ENCODE measurements around the gene ARHGEF1.

ARHGEF1 gene

DNA sequence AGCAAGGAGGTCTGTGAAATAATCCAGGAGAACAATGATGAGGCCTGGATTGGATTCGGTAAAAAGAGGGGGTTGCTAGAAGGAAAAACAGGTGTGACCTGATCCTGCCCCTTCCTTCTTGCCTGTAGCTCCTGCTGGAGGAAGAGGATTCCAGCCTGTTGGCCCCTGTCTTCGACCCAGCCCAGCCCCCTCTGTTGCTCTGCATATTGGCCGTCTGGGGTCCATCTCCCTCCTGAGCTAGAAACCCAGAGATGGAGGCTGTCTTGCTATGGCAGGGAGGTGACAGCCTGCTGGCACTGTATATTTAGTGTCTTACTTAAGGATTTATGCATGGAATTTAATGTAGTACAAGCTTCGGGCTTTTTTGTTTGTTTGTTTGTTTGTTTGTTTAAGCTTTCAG lies 31.5 kb upstream of the ARHGEF1 start:
- Histone ChIP-seq H2AK5ac (ENCODE audit: low read length) (no peak overlapping the region), H3K36me3 (ENCODE audit: control insufficient read depth in 1 of 2, insufficient read depth in 2 of 2, low read length in 2 of 2) (no peaks in the 10 kb centered on the region), H4K8ac (ENCODE audit: low read depth, low read length) (no peak overlapping the region), H3K4ac (ENCODE audit: low read depth, low read length) (no peak overlapping the region), H3K79me2 (ENCODE audit: control insufficient read depth, insufficient read depth, low read length, poor library complexity) (no peaks in the 10 kb centered on the region), H2AFZ (ENCODE audit: insufficient read depth, low read length, poor library complexity) (no peak overlapping the region), H3K4me1 (ENCODE audit: control insufficient read depth in 1 of 2, insufficient read depth in 2 of 2, low read length in 2 of 2) (no peaks in the 10 kb centered on the region), H3K4me3 (ENCODE audit: low read depth, low read length) (no peak overlapping the region), H3K79me1 (ENCODE audit: low read length) (no peaks in the 10 kb centered on the region), H4K12ac (ENCODE audit: low read depth, low read length) (no peak overlapping the region), H2BK12ac (ENCODE audit: low read length) (no peak overlapping the region), H3K4me2 (ENCODE audit: low read length) (no peak overlapping the region), H4K91ac (ENCODE audit: low read depth, low read length) (no peak overlapping the region), H2BK120ac (ENCODE audit: insufficient read depth, low read length, poor library complexity) (no peak overlapping the region), H3K27me3 (ENCODE audit: insufficient read depth, low read length) (no peaks in the 10 kb centered on the region), H3K27ac (ENCODE audit: low read depth, low read length) (no peak overlapping the region), H2BK5ac (ENCODE audit: low read depth, low read length, poor library complexity) (no peak overlapping the region), H3K14ac (ENCODE audit: low read length) (no peak overlapping the region), H3K18ac (ENCODE audit: low read length) (no peak overlapping the region), H3K9me3 (ENCODE audit: insufficient read depth, low read depth, low read length) (no peaks in the 10 kb centered on the region), H3K9ac (ENCODE audit: low read length) (no peak overlapping the region), H3K23ac (ENCODE audit: low read length) (no peak overlapping the region)
- DNase-seq = no peak
- WGBS (ENCODE audit: extremely low coverage, insufficient coverage, insufficient read length) = no CpG with 5 or more reads among the region's 4 CpGs

DNA sequence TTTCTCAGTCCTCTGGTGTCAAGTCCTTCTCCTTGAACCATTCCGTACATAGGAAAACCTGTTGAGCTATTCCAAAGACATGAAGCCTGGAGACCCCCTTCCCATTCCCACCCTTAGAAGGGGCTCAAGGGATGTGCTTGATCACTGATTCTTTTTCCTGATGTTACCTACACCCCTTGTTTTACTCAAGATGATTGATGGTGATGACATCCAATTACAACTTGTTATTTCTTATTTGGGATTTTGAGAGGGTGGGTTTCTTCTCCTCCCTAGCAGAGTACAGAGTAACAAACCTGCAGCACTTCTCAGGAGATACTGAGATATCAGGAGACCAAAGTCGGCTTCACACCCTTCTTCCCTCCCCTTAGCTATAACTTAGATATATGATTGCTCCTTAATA lies 29.6 kb upstream of the ARHGEF1 start:
- Histone ChIP-seq H3K79me2 (ENCODE audit: control insufficient read depth, insufficient read depth, low read length, poor library complexity) (no peaks in the 10 kb centered on the region), H3K4ac (ENCODE audit: low read depth, low read length) (no peak overlapping the region), H3K18ac (ENCODE audit: low read length) (no peak overlapping the region), H3K4me3 (ENCODE audit: low read depth, low read length) (no peak overlapping the region), H2BK5ac (ENCODE audit: low read depth, low read length, poor library complexity) (no peak overlapping the region), H3K4me1 (ENCODE audit: control insufficient read depth in 1 of 2, insufficient read depth in 2 of 2, low read length in 2 of 2) (no peaks in the 10 kb centered on the region), H3K27ac (ENCODE audit: low read depth, low read length) (no peak overlapping the region), H3K9me3 (ENCODE audit: insufficient read depth, low read depth, low read length) (no peaks in the 10 kb centered on the region), H3K9ac (ENCODE audit: low read length) (no peak overlapping the region), H2AK5ac (ENCODE audit: low read length) (no peak overlapping the region), H2BK120ac (ENCODE audit: insufficient read depth, low read length, poor library complexity) (no peak overlapping the region), H3K4me2 (ENCODE audit: low read length) (no peak overlapping the region), H4K91ac (ENCODE audit: low read depth, low read length) (no peak overlapping the region), H3K27me3 (ENCODE audit: insufficient read depth, low read length) (no peaks in the 10 kb centered on the region), H2BK12ac (ENCODE audit: low read length) (no peak overlapping the region), H4K8ac (ENCODE audit: low read depth, low read length) (no peak overlapping the region), H2AFZ (ENCODE audit: insufficient read depth, low read length, poor library complexity) (no peak overlapping the region), H4K12ac (ENCODE audit: low read depth, low read length) (no peak overlapping the region), H3K79me1 (ENCODE audit: low read length) (no peaks in the 10 kb centered on the region), H3K23ac (ENCODE audit: low read length) (no peak overlapping the region), H3K14ac (ENCODE audit: low read length) (no peak overlapping the region), H3K36me3 (ENCODE audit: control insufficient read depth in 1 of 2, insufficient read depth in 2 of 2, low read length in 2 of 2) (no peaks in the 10 kb centered on the region)
- no CpG with 5 or more reads among the region's 2 CpGs for whole genome bisulfite sequencing (ENCODE audit: extremely low coverage, insufficient coverage, insufficient read length)
- DNase-seq = no peak

DNA sequence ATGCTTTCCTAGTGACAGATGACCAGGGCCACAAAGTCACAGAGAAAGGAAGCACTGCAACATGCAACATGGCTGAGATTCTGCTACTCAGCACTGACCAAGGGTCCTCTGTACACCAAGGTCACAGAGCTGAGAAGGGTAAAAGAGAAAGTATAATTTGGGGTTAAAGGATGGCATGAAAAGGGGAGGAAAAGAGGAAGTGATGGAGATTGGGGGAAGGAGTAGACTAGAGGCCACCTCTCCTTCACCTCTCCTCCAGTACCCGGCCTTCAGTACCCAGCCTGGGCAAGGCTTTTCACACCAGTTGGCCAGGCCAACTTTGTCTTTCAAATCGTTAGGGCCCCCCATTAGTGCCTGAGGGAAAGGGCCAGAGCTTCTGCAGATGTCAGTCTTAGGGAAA lies 29.2 kb upstream of the ARHGEF1 start:
- WGBS (ENCODE audit: extremely low coverage, insufficient coverage, insufficient read length) = no CpG with 5 or more reads among the region's 2 CpGs
- Histone ChIP-seq H4K91ac (ENCODE audit: low read depth, low read length) (no peak overlapping the region), H4K8ac (ENCODE audit: low read depth, low read length) (no peak overlapping the region), H2AK5ac (ENCODE audit: low read length) (no peak overlapping the region), H3K4ac (ENCODE audit: low read depth, low read length) (no peak overlapping the region), H4K12ac (ENCODE audit: low read depth, low read length) (no peak overlapping the region), H3K4me1 (ENCODE audit: control insufficient read depth in 1 of 2, insufficient read depth in 2 of 2, low read length in 2 of 2) (no peaks in the 10 kb centered on the region), H3K27ac (ENCODE audit: low read depth, low read length) (no peak overlapping the region), H3K79me2 (ENCODE audit: control insufficient read depth, insufficient read depth, low read length, poor library complexity) (no peaks in the 10 kb centered on the region), H3K14ac (ENCODE audit: low read length) (no peak overlapping the region), H3K4me3 (ENCODE audit: low read depth, low read length) (no peak overlapping the region), H3K4me2 (ENCODE audit: low read length) (no peak overlapping the region), H3K27me3 (ENCODE audit: insufficient read depth, low read length) (no peaks in the 10 kb centered on the region), H2BK12ac (ENCODE audit: low read length) (no peak overlapping the region), H3K23ac (ENCODE audit: low read length) (peak overlapping the region; percentile 25), H2BK5ac (ENCODE audit: low read depth, low read length, poor library complexity) (no peak overlapping the region), H3K79me1 (ENCODE audit: low read length) (no peaks in the 10 kb centered on the region), H3K9ac (ENCODE audit: low read length) (no peak overlapping the region), H3K36me3 (ENCODE audit: control insufficient read depth in 1 of 2, insufficient read depth in 2 of 2, low read length in 2 of 2) (no peaks in the 10 kb centered on the region), H3K9me3 (ENCODE audit: insufficient read depth, low read depth, low read length) (no peaks in the 10 kb centered on the region), H2AFZ (ENCODE audit: insufficient read depth, low read length, poor library complexity) (no peak overlapping the region), H3K18ac (ENCODE audit: low read length) (no peak overlapping the region), H2BK120ac (ENCODE audit: insufficient read depth, low read length, poor library complexity) (no peak overlapping the region)
- no peak for DNase-seq

DNA sequence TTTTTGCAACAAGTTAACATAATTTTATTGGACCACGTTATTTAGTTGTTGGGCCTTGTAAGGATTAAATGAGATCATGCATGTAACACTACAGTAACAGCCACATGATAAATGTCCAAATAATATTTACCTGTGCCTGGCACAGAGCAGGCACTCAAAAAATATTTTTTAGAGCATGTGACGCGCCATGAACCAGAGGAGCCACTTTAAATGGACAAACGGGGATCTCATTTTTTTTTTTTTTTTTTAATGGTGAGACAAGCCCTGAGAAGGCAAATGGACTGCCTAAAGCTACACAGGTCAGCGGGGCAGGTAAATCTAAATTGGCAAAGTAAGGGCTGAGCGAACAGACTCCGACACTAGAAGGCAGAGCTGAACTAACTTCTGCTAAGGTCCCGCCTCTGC lies 23.8 kb upstream of the ARHGEF1 start:
- H2BK5ac ChIP-seq (ENCODE audit: low read depth, low read length, poor library complexity) = no peak overlapping the region
- no peak for DNase-seq
- H3K4me1 ChIP-seq (ENCODE audit: control insufficient read depth in 1 of 2, insufficient read depth in 2 of 2, low read length in 2 of 2) = peaks cover 3 to 11% of the 10 kb centered on the region in 2 experiments

More for the DNA sequence above, 23.8 kb upstream of the ARHGEF1 start:
- Histone ChIP-seq H4K8ac (ENCODE audit: low read depth, low read length) (peak overlapping the region; percentile 57), H3K4me3 (ENCODE audit: low read depth, low read length) (no peak overlapping the region), H3K36me3 (ENCODE audit: control insufficient read depth in 1 of 2, insufficient read depth in 2 of 2, low read length in 2 of 2) (peaks cover 31 to 33% of the 10 kb centered on the region in 2 experiments), H4K91ac (ENCODE audit: low read depth, low read length) (no peak overlapping the region), H2BK12ac (ENCODE audit: low read length) (no peak overlapping the region), H3K79me1 (ENCODE audit: low read length) (peaks cover 12% of the 10 kb centered on the region), H3K23ac (ENCODE audit: low read length) (no peak overlapping the region), H4K12ac (ENCODE audit: low read depth, low read length) (no peak overlapping the region), H2BK120ac (ENCODE audit: insufficient read depth, low read length, poor library complexity) (no peak overlapping the region), H2AFZ (ENCODE audit: insufficient read depth, low read length, poor library complexity) (no peak overlapping the region), H3K9ac (ENCODE audit: low read length) (no peak overlapping the region), H3K18ac (ENCODE audit: low read length) (no peak overlapping the region), H3K4ac (ENCODE audit: low read depth, low read length) (no peak overlapping the region), H2AK5ac (ENCODE audit: low read length) (no peak overlapping the region), H3K27me3 (ENCODE audit: insufficient read depth, low read length) (no peaks in the 10 kb centered on the region), H3K79me2 (ENCODE audit: control insufficient read depth, insufficient read depth, low read length, poor library complexity) (peaks cover 20% of the 10 kb centered on the region), H3K4me2 (ENCODE audit: low read length) (peak overlapping the region; percentile 69), H3K9me3 (ENCODE audit: insufficient read depth, low read depth, low read length) (no peaks in the 10 kb centered on the region), H3K14ac (ENCODE audit: low read length) (no peak overlapping the region), H3K27ac (ENCODE audit: low read depth, low read length) (peak overlapping the region; percentile 35)
- no CpG with 5 or more reads among the region's 8 CpGs for WGBS (ENCODE audit: extremely low coverage, insufficient coverage, insufficient read length)
